Measurements from ENCODE around the gene DNAH12. TPM values are rescaled to one million over a fixed set of nuclear protein-coding genes. Genes with fewer than 3 reads are reported as not detected.

Gene DNAH12
- total and polyA plus RNA-seq, 2 of the 13 experiments (the other 11 are each of a cell fraction or from before 2014, with no cell fraction given): 0.11 TPM

DNA sequence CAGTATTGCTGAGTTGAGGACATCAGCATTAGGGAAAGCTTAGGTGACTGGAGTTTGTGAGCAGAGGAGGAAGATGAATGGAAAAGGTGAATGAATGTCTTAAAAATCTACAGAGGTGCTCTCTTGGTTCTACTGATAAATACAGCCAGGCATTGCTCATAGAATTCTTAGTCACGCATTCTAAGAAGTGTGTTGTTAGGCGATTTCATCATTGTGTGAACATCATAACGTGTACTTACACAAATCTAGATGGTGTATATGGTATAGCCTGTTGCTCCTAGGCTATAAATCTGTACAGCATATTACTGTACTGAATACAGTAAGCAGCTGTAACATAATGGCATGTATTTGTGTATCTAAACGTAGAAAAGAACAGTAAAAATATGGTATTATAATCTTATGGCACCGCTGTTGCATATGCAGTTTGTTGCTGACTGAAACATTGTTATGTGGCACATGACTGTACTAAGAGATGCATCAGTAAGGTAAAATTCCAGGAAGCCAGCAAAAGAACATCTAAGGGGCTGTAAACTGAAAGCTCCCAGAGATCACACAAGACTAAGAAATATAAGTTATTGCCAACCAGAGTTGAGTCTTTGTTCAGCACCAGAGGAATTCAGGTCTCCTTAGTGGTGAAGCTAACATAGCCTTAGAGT, 208.7 kb downstream of the DNAH12 start:
- H3K79me2 ChIP-seq (ENCODE audit: insufficient read depth, low read length): no peaks in the 10 kb centered on the region
- no peak overlapping the region for H2AFZ ChIP-seq (ENCODE audit: low read length)
- H3K4me3 ChIP-seq (replicated peaks in 1 of 3; ENCODE audit: insufficient read depth in 1 of 3, low read depth in 2 of 3, low read length in 3 of 3): no peak overlapping the region
- intact Hi-C loops (cut with micrococcal nuclease; ENCODE audit: unreplicated experiment) (no loop called here), in situ Hi-C loops (cut with HindIII; ENCODE audit: extremely low pct_ligation_motif_present, low pct_unique_long_range_greater_than_20kb) (no loop called here)
- peaks cover 19% of the 10 kb centered on the region for H3K4me1 ChIP-seq (ENCODE audit: insufficient read depth, low read length)
- no peaks in the 10 kb centered on the region for H3K9me3 ChIP-seq (ENCODE audit: low read length)
- ChIA-PET POLR2A (no interaction called here), CTCF (ENCODE audit: low intra/inter-chr PET ratio, low total read pairs) (no interaction called here)
- H3K27me3 ChIP-seq (ENCODE audit: control insufficient read depth in 1 of 2, insufficient read depth in 2 of 2, low read length in 2 of 2): no peaks in the 10 kb centered on the region
- no peak overlapping the region for H3K4me2 ChIP-seq (ENCODE audit: low read depth, low read length)
- H4K20me1 ChIP-seq (ENCODE audit: insufficient read depth, low read length): no peaks in the 10 kb centered on the region
- WGBS (ENCODE audit: low lambda C conversion rate): 31% methylated on average over 5 of the region's 5 CpGs
- DNase-seq (ENCODE audit: low spot score): no peak
- no peaks in the 10 kb centered on the region for H3K36me3 ChIP-seq (replicated peaks in 1 of 2; ENCODE audit: control insufficient read depth in 1 of 2, insufficient read depth in 2 of 2, low read length in 2 of 2)
- no peak overlapping the region for H3K9ac ChIP-seq (ENCODE audit: insufficient read depth, low read depth, low read length)
- ATAC-seq: no peak
- no peak overlapping the region for H3K27ac ChIP-seq (ENCODE audit: extremely low read length, insufficient read depth, low read length)
- no peak for FAIRE-seq
- no TSS peak for BruUV-seq (replicated peaks)
- no peak for TF ChIP-seq ZNF816 (CRISPR knock-in tag; IDR thresholded peaks at IDR 0.05; ENCODE audit: borderline replicate concordance)
- no peak for TF ChIP-seq ZNF558 (CRISPR knock-in tag; IDR thresholded peaks at IDR 0.05; ENCODE audit: borderline replicate concordance)
- TF ChIP-seq PREB (CRISPR knock-in tag; IDR thresholded peaks at IDR 0.05): no peak
- no peak for TF ChIP-seq ZNF646 (CRISPR knock-in tag; IDR thresholded peaks at IDR 0.05)
- TF ChIP-seq, protein P1, sequence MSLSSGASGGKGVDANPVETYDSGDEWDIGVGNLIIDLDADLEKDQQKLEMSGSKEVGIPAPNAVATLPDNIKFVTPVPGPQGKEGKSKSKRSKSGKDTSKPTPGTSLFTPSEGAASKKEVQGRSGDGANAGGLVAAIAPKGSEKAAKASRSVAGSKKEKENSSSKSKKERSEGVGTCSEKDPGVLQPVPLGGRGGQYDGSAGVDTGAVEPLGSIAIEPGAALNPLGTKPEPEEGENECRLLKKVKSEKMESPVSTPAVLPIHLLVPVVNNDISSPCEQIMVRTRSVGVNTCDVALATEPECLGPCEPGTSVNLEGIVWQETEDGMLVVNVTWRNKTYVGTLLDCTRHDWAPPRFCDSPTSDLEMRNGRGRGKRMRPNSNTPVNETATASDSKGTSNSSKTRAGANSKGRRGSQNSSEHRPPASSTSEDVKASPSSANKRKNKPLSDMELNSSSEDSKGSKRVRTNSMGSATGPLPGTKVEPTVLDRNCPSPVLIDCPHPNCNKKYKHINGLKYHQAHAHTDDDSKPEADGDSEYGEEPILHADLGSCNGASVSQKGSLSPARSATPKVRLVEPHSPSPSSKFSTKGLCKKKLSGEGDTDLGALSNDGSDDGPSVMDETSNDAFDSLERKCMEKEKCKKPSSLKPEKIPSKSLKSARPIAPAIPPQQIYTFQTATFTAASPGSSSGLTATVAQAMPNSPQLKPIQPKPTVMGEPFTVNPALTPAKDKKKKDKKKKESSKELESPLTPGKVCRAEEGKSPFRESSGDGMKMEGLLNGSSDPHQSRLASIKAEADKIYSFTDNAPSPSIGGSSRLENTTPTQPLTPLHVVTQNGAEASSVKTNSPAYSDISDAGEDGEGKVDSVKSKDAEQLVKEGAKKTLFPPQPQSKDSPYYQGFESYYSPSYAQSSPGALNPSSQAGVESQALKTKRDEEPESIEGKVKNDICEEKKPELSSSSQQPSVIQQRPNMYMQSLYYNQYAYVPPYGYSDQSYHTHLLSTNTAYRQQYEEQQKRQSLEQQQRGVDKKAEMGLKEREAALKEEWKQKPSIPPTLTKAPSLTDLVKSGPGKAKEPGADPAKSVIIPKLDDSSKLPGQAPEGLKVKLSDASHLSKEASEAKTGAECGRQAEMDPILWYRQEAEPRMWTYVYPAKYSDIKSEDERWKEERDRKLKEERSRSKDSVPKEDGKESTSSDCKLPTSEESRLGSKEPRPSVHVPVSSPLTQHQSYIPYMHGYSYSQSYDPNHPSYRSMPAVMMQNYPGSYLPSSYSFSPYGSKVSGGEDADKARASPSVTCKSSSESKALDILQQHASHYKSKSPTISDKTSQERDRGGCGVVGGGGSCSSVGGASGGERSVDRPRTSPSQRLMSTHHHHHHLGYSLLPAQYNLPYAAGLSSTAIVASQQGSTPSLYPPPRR (CRISPR knock-in tag; IDR thresholded peaks at IDR 0.05; ENCODE audit: borderline replicate concordance): no peak
- TF ChIP-seq, protein P2, sequence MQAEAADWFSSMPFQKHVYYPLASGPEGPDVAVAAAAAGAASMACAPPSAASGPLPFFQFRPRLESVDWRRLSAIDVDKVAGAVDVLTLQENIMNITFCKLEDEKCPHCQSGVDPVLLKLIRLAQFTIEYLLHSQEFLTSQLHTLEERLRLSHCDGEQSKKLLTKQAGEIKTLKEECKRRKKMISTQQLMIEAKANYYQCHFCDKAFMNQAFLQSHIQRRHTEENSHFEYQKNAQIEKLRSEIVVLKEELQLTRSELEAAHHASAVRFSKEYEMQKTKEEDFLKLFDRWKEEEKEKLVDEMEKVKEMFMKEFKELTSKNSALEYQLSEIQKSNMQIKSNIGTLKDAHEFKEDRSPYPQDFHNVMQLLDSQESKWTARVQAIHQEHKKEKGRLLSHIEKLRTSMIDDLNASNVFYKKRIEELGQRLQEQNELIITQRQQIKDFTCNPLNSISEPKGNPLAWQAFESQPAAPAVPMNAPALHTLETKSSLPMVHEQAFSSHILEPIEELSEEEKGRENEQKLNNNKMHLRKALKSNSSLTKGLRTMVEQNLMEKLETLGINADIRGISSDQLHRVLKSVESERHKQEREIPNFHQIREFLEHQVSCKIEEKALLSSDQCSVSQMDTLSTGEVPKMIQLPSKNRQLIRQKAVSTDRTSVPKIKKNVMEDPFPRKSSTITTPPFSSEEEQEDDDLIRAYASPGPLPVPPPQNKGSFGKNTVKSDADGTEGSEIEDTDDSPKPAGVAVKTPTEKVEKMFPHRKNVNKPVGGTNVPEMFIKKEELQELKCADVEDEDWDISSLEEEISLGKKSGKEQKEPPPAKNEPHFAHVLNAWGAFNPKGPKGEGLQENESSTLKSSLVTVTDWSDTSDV (CRISPR knock-in tag; IDR thresholded peaks at IDR 0.05): no peak

All from HepG2 (cell line).